Iris pigment epithelial cell (primary cell): ENCODE results near the gene PRSS56.
"Not testable (repeated sequence)": the region's sequence is repeated elsewhere in the genome, so short reads cannot be mapped to it uniquely, and the experiment has no call there.

Experiments
- DNase-seq: peaks from one replicate; pipeline ENCODE4 v3.0.0-alpha.2; 2011; ENCODE audit warnings: low read depth

PRSS56 gene

GRCh38 chr2:232541961-232542714 is 21.9 kb downstream of the PRSS56 start:
- no peak for DNase-seq

- DNase-seq, result no peak
Measured at GRCh38 chr2:232542715-232543467, 22.7 kb downstream of the PRSS56 start.

- DNase-seq, result no peak
Measured at GRCh38 chr2:232543491-232543890, 23.3 kb downstream of the PRSS56 start.

GRCh38 chr2:232543928-232544631 is 23.9 kb downstream of the PRSS56 start:
- no peak for DNase-seq

GRCh38 chr2:232544674-232545073 is 24.5 kb downstream of the PRSS56 start:
- DNase-seq, result no peak

GRCh38 chr2:232545511-232546375 is 25.6 kb downstream of the PRSS56 start:
- DNase-seq, result no peak

GRCh38 chr2:232547991-232548390 is 27.8 kb downstream of the PRSS56 start:
- no peak for DNase-seq

GRCh38 chr2:232549655-232550353 is 29.6 kb downstream of the PRSS56 start:
- no peak for DNase-seq

GRCh38 chr2:232550354-232551249 is 30.4 kb downstream of the PRSS56 start, which contains the start of the genes EIF4E2 and TIGD1:
Gene EIF4E2 (plus strand): TSS chr2:232550689. CDS start chr2:232550725, 36 bp downstream.
Gene TIGD1 (minus strand): TSS chr2:232550557. CDS start chr2:232549882, 675 bp downstream.
- peak; percentile 94 for DNase-seq

GRCh38 chr2:232551250-232551638 is 31.1 kb downstream of the PRSS56 start:
- no peak for DNase-seq

- DNase-seq, result no peak
Measured at GRCh38 chr2:232551776-232552175, 31.6 kb downstream of the PRSS56 start.

GRCh38 chr2:232556426-232556825 is 36.2 kb downstream of the PRSS56 start:
- peak; percentile 57 for DNase-seq

GRCh38 chr2:232562515-232563151 is 42.4 kb downstream of the PRSS56 start:
- no peak for DNase-seq

- DNase-seq, result peak; percentile 58
Measured at GRCh38 chr2:232563580-232563979, 43.4 kb downstream of the PRSS56 start.

GRCh38 chr2:232567721-232568120 is 47.5 kb downstream of the PRSS56 start:
- no peak for DNase-seq

GRCh38 chr2:232568161-232568560 is 48.0 kb downstream of the PRSS56 start:
- DNase-seq, result peak; percentile 69

- DNase-seq, result no peak
Measured at GRCh38 chr2:232569541-232569940, 49.4 kb downstream of the PRSS56 start.

- not testable (repeated sequence) for DNase-seq
Measured at GRCh38 chr2:232570481-232570880, 50.3 kb downstream of the PRSS56 start.

GRCh38 chr2:232571026-232571474 is 50.9 kb downstream of the PRSS56 start:
- DNase-seq, result peak; percentile 22
